SW 1271 (cell line): ENCODE results near the gene ZBTB24.

Experiments
- DNase-seq, 2 experiments: peaks; one replicate each; lab custom pipeline; 2025; lab: John Stamatoyannopoulos, UW

ZBTB24 gene

GRCh38 chr6:109420751-109421150 lies 62.3 kb downstream of the ZBTB24 start:
- no peak for DNase-seq

- DNase-seq = no peak
Measured at GRCh38 chr6:109417646-109418045, 65.4 kb downstream of the ZBTB24 start.
